Mammary epithelial cell (primary cell): Measurements from ENCODE around the gene EIF4A3.

Source experiments
- EZH2 ChIP-seq: IDR thresholded peaks from 2 replicates; pipeline ENCODE4 v1.6.1; 2012; ENCODE audit warnings: low read length, inconsistent platforms, borderline replicate concordance
- TF ChIP-seq, protein P1 (sequence below), 2 donors: IDR thresholded peaks in 1 of 2; conservative IDR thresholded peaks in 1 of 2; 2 replicates each; pipeline ENCODE4 v1.5.1; 2011 to 2012; ENCODE audit warnings: inconsistent platforms in 2 of 2, low read length in 2 of 2, mild to moderate bottlenecking in 2 of 2, control low read depth in 1 of 2, low read depth in 1 of 2; ENCODE audit not compliant: insufficient read depth in 1 of 2; ENCODE audit errors: extremely low read depth in 1 of 2

DNA sequence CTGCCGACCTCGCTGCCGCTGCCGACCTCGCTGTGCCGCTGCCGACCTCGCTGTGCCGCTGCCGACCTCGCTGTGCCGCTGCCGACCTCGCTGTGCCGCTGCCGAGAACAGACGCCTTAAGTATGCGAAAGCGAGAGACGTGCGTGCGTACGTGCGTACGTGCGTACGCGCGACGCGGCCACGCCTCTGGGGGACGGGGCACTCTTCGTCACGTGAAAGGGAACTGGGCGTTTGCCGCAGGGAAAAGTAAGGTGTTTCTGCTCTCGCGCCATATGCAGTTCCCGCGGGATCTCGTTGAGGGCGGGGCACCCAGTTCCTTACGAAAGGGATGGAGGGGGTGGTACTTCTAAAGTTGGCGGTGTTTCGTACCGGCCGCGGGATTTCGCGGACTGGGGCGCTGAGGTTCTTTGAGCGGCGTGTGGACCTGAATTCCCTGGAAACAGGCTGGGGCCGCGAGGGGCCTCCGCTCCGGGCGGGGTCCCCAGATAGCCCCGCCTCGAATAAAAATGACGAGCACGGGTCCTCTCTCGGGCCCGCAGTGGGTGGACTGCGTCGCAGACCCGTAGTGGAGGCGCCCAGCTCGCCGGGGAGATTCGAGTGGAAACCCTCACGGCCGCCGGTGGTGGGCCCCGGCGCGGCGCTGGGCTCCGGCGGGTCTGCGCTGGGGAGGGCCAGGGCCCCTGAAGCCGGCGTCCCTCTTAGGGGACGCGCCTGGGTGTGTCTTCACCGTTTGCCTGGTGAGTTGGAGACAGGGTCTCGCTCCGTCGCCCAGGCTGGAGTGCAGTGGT lies at the start of gene EIF4A3:
- TF ChIP-seq EZH2, result no peak
- TF ChIP-seq, protein P1, sequence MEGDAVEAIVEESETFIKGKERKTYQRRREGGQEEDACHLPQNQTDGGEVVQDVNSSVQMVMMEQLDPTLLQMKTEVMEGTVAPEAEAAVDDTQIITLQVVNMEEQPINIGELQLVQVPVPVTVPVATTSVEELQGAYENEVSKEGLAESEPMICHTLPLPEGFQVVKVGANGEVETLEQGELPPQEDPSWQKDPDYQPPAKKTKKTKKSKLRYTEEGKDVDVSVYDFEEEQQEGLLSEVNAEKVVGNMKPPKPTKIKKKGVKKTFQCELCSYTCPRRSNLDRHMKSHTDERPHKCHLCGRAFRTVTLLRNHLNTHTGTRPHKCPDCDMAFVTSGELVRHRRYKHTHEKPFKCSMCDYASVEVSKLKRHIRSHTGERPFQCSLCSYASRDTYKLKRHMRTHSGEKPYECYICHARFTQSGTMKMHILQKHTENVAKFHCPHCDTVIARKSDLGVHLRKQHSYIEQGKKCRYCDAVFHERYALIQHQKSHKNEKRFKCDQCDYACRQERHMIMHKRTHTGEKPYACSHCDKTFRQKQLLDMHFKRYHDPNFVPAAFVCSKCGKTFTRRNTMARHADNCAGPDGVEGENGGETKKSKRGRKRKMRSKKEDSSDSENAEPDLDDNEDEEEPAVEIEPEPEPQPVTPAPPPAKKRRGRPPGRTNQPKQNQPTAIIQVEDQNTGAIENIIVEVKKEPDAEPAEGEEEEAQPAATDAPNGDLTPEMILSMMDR (conservative IDR thresholded peaks at IDR 0.05 in 1 of 2, IDR thresholded peaks at IDR 0.05 in 1 of 2; ENCODE audit: extremely low read depth in 1 of 2, insufficient read depth in 1 of 2, low read depth in 1 of 2, low read length in 2 of 2), result peak in 1 of 2 donors; percentile 6
